HG02970 (cell line): Measurements from ENCODE around the gene RGS10.
"Not testable (repeated sequence)": the region's sequence is repeated elsewhere in the genome, so short reads cannot be mapped to it uniquely, and the experiment has no call there.

Source experiments
- ATAC-seq: cut with Tn5 transposase; IDR thresholded peaks from one replicate; pipeline ENCODE4 v1.9.1; 2021; ENCODE audit warnings: mild to moderate bottlenecking, moderate library complexity, moderate number of reproducible peaks; ENCODE audit not compliant: unreplicated experiment, low FRiP score

RGS10 gene

DNA sequence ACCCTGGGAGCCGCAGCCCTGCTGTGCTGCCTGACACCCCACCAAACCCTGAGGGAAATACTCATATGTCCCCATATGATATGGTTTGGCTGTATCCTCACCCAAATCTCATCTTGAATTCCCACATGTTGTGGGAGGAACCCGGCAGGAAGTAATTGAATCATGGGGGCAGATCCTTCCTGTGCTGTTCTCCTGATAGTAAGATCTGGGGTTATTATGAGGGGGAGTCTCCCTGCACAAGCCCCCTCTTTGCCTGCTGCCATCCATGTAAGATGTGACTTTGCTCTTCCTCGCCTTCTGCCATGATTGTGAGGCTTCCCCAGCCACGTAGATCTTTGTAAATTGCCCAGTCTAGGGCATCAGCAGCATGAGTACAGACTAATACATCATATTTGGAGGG is 68.7 kb downstream of the RGS10 start:
- ATAC-seq = no peak

DNA sequence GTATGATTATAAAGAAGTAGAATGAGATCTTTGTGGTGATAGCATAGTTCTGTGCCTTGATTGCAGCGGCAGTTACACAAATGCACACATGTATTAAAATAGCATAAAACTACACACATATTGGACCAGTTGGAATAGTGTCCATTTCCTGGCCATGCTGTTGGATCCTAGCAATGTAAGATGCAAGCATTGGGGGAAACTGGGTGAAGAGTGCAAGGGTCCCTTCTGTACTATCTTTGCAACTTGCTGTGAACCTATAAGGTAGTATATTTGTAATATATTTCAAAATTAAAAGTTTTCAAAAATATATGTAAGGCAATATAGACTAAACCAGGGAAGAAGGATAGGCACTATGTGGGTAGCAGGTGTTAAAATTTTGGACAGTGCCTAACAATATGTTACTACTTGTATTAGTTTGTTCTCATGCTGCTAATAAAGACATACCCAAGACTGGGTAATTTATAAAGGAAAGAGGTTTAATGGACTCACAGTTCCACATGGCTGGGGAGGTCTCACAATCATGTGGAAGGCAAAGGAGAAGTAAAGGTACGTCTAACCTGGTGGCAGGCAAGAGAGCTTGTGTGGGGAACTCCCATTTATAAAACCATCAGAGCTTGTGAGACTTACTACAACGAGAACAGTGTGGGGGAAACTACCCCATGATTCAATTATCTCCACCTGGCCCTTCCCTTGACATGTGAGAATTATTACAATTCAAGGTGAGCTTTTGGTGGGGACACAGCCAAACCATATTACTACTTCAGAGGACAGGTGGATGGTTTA is 71.4 kb downstream of the RGS10 start:
- no peak for ATAC-seq

DNA sequence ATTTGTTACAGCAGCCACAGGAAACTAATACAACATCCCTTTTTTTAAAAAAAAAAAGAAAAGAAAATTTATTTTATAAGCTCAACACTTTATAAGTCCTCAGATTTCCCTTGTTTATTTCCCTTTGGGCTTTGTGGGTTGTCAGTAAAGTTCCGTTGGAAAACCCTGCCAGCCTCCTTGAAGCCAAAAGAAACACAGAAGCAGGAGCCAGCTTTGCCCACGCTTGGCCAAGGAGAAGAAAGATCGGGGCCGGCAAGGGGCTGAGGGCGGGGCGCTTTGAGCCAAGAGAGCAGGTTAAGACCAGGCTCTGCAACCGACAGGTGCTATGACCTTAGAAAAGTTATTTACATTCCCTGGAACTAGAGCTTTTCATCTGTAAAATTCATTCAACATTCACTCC is 72.7 kb downstream of the RGS10 start:
- ATAC-seq = no peak

DNA sequence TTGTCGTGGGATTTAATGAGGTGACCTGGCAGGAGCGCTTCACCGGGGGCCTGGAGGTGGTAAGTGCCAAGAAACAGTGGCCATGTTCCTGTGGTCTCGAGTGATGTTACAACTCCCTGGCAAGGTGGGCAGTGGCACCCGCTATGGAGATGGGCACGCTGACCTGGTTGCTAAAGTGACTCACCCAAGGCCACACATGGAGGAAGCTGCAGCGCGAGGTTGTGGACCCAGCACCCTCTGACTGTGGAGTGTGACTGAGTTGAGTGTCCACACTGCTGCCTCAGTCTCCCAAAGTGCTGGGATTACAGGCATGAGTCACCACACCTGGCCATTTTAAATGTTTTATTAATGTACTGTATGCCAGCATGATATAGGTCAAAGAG is 73.2 kb downstream of the RGS10 start:
- ATAC-seq = no peak

DNA sequence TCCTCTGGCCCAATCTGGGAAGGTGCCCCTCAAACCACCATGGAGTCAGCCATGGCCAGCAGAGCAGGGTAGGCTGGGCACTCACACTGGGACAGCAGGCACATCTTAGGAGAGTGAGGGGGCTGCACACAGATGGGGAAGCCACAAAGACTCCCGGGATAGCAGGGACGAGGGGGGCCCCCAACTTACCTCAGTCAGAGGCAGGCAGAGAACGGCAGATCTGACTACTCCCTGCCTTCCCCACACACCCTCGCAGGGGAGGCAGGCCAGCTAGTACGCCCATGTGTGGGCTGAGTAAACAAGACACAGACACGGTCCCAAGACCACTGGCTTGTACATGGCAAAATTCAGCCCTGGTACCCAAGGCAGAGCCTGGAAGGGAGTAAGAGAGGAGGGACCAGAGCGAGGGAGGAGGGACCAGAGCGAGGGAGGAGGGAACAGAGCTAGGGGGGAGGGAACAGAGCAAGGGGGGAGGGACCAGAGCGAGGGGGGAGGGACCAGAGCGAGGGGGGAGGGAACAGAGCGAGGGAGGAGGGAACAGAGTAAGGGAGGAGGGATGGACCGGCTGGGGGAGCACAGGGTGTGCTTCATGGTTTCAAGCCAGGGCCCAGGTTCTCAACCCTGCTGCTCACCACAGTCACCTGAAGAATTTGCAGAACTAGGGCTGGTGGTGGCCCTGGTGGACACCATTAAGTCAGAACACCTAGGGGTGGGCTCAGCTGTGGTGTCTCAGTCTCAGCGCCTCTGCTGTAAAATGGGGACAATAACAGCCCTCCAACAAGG is 73.8 kb downstream of the RGS10 start:
- no peak for ATAC-seq

DNA sequence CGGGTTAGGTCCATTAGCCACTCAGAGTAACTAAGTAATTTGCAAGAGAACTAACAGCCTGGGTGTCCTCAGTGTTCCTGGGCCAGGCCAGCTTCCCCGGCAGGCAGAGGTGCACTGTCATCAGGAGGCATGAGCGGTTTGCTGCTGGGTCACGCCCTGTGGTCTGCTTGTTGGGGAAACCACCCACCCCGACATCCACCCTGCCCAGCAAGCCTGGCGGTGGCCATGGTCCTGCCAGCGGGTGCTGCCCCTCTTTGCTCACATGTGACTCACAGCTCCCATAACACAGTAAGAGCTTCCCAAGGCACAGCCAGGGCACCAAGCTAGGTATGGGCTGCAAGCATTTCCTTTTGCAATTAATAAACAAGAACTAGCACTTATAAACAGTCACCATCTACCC is 75.9 kb downstream of the RGS10 start:
- ATAC-seq = no peak

DNA sequence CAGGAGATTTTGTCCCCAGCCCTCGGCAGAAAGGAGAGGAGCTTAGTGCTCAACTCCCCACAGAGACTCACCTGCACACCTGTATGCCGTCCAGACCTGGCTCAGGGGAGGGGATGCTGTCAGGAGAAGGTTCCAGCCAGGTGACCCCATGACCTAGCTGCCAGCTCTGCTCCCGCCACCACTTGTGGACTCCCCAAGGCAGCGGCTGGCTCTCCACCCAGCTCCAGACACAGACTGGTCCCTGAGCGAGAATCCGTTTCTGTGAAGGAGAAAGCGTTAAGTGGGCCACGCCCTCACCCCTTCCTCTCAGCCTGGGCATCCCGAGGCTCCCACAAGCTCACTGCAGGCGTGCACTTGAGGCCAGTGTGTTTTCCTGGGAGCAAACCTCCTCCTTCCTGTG is 76.4 kb downstream of the RGS10 start:
- ATAC-seq = no peak

DNA sequence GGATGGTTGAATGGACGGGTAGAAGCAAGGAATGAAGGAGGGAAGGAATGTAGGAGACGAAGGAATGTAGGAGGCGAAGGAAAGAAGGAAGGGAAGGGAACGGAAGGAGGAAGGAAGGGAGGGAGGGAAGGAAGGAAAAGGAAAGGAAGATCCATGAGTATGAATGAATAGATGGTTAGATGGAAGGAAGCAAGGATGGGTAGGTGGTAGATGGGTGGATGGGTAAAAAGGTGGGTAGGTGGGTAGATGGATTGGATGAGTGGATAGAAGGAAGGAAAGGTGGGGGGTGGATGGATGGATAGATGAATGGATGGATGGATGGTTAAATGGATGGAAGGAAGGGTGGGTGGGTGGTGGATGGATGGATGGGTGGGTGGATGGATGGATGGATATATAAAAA is 77.4 kb downstream of the RGS10 start:
- ATAC-seq = no peak

DNA sequence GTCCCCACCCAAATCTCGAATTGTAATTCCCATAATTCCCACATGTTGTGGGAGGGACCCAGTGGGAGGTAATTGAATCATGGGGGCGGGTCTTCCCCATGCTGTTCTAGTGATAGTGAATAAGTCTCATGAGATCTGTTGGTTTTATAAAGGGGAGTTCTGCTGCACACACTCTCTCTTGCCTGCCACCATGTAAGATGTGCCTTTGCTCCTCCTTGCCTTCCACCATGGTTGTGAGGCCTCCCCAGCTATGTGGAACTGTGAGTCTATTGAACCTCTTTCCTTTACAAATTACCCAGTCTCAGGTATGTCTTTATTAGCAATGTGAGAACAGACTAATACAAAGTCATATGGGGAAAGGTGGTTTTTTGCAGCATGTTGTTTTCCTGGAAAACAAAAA is 79.3 kb downstream of the RGS10 start:
- ATAC-seq = not testable (repeated sequence)

DNA sequence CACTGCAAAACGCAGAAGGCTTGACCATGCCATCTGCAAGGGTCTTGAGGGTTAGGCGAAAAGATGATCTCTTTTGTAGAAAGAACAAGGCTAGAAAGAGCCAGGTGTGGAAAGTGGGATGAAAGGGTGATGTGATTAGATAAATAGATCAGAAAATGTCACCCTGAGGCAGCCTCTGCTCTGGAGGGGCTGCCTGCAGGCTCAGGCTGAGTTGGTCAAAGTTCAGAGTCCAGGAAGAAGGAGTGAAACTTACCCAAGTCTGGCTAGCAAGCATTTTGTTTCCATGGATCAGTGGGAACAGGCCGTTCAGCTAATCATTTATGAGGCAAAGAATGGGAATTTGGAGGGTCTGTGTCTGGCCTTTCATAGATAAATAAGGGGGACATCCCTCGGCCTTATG is 79.7 kb downstream of the RGS10 start:
- ATAC-seq = no peak

DNA sequence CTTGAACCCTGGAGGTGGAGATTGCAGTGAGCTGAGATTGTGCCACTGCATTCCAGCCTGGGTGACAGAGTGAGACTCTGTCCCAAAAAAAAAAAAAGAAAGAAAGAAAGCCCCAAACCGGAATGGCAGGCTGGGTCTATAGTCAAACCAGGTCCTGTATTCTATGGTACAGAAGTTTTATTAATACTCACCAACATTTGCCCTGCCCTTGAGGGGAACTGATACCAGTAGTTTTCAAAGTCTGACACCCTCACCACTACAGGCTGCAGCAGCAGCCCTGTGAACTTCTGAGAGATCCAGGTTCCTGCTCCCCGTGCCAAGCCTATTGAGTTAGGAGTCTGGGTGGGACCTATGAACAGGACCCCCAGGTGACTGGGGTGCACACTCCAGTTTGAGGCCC is 80.6 kb downstream of the RGS10 start:
- no peak for ATAC-seq

DNA sequence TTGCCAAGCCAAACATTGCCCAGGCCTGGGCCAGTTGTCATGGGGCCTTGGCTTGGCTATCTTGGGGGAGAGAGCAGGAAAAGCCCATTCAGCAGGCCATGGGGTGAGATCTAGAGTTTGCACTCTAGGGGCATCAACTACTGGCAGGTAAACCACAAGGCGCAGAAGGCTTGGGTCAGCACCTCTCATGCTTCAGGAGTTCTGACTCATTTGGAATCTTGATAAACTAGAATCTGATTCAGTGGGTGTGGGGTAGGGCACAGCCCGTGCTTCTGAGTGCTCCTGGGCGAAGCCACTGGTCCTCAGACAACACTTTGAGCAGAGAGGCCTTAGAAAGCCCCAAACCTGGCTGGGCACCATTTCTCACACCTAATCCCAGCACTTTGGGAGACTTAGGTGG is 81.1 kb downstream of the RGS10 start:
- no peak for ATAC-seq

DNA sequence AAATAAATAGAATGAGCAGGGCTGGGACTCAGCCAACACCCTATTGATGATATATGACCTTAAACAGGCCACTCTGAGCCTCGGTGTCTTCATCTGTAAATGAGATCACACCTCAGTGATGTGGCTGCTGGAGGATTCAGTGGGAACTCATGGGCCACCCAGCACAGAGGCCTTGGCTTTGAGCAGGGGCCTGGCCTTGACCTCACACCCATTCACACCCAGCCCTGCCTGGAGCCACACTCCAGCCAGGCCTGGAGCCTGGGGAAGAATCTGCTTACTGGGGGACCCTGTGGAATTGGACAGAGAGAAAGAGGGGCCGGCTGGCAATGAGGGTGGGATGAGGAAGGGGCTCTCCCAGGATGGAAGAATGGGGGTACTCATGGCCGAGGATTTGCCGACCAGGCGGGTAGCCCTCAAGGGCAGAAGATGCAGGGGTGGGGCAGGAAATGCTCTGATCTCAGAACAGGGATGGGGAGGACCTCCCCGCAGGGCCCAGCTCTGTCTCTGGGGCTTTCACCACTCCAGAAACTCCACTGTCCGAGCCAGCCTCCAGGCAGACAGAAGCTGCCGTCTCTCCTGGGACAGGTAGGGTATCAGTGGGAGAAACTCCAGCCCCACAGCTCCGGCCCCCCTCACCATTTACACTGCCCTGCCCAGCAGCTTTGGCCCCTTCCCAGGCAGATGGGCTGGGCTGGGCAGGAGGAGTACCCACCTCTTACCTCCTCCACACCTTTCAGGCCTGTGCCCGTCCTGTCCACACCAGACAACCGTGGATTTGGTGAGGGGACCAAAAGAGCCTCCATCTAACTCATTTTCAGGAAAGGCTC is 81.9 kb downstream of the RGS10 start:
- no peak for ATAC-seq

DNA sequence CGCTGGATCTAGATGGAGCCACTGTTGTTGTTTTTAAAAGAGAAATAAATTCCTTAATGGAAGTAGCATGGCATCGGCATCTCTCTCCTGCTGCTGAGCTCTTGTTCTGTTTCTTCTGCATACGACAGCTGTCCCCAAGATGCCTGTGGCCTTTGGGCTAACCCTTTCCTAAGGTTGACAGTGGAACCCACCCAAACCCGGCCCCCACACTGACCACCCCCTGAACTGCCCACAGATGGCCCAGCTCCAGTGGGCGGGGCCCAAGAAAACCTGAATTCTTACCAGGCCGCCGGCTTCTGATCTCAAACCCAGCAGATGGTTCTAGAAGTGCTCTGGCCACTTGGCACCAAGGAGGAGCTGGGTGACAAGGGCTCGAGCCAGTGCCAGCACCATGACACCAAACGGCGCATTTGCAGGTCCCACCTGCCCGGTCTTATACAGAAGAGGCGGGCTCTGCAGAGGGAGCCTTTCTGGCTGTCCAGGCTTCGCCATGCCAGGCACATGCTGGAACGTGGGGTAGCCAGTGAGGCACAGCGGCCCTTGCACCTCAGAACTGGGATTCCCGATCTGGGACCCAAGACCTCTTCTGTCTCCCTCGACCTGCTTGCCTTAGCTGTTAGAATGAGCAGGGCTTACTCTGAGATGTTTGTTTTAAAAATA is 82.7 kb downstream of the RGS10 start:
- ATAC-seq = no peak

DNA sequence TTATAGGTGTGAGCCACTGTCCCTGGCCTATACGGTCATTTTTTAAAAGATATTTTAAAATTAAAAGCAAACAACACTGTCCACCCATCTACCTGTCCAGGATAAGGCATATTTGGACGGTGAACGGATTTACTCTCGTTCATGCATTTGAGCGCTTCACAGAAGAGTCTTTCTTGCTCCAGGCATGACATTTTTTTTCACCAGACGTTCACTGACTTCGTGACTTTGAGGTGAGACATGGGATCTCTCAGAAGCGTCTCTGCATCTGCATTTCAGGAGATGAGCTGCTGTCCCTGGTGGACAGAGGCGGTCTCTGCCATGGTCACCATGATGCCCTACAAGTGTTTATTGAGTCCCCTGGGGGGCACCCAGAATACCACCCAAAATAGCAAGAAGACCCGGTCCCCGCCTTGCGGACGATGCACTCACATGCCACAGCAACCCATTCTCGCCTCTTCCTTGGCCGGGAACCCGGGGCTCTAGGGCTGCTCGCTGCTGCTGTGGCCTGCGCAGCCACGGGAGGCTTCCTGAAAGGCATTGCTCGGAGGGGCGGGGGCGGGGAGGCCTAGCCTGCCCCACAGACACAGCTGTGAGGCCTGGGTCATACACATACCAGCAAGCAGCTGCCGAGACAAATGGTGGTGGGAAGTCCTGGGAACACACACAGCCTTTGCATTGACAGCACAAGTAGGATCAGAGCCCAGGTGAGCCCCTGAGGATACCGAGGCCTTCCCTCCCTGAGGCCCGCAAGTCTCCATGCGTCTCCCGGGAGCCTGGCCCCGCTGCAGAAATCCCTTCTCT is 84.4 kb downstream of the RGS10 start:
- no peak for ATAC-seq

DNA sequence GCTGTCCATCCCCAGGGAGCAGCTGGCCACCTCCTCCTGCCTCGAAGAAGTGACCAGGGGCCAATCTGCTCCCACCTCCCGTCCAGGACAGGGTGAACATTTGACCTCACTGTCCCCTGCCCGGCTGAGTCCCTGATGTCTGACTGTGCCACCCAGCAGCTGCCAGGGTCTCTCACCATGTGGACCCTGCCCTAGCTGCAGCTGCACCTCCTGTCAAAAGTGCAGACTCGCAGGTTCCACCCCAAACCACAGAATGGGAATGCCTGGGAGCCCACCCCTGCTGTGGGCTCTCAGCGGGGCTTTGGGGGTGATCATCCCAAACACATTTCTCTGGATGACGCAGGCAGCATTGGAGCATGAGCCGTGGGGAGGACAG is 86.1 kb downstream of the RGS10 start:
- no peak for ATAC-seq

DNA sequence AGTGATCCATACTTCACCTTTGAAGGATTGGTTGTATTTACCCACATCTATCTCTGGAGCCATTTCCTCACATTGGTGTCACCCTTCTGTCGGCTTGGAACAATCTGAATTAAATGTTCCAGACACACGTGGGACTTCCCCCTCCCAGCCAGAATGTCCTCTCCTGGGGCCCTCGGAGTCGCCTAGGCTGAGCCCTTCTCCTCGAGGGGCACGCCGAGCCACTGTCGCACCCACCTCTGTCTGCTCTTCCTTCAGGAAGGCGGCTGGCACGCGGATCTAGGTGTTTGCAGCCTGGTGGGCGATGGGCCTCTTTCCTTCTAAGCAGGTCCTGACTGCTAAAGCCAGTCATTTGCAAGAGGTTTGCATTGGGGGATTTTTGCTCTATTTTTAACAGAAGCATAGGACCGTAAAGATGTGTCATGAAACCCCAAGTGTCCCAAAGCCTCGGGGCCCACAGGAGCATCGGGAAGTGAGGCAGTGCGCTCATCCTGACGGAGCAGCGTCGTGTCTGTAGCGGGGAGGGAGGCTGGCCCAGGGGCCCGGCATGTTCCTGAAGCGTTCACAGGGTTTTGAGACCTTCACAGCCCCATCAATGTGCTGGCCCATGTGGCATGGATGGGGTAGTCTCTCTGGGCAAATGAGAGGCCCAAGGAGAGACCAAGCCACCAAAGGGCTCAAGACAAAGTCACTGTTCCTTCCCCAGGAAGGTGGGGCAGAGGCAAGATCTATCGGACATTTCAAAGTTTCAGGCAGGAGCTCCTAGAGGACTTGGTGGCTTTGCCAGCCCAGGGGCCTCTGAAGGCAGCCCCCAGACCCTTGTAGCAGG is 86.7 kb downstream of the RGS10 start:
- ATAC-seq = no peak

DNA sequence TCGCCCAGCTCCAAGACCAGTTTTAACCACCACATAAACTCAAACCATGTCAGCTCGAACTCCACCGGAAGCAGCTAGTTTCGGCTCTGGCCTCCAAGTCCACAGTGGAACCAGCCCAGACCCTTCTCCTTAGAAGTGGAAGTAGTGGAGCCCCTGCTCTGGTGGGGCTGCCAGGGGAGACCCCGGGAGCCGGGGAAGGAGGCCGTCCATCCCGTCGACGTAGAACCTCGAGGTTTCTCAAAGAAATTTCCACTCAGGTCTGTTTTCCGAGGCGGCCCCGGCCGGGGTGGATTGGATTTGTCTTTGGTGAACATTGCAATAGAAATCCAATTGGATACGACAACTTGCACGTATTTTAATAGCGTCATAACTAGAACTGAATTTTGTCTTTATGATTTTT is 87.5 kb downstream of the RGS10 start:
- no peak for ATAC-seq

DNA sequence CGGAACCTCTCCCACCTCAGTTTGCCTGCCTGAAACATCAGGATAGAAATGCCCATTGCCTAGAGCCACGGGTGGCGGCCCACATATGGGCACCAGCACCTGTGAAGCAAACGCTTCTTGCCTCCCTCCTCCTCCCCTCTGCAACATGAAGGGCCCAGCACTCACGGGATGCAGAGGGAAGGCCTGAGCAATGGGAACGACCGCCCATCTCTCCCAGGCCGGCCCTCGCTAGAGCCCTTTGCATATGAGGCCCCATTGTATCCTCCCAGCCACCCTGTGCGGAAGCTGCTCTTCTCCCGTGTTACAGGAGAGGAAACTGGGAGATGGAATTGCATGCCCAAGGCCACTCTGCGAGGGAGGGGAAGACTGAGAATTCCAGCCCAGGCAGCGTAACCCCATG is 88.2 kb downstream of the RGS10 start:
- ATAC-seq = no peak
